IMR-90 (cell line): Measurements from ENCODE around the gene SLC16A1.

Experiments used
- BHLHE40 ChIP-seq: fragments of 150-350 bp; IDR thresholded peaks from 2 replicates; pipeline ENCODE4 v1.6.1; 2016; ENCODE audit warnings: mild to moderate bottlenecking, low read depth, low read length
- CEBPB ChIP-seq: IDR thresholded peaks from 2 replicates; pipeline ENCODE4 v1.6.1; 2012; ENCODE audit warnings: low read depth, low read length, improper control_type of control experiment
- CHD1 ChIP-seq: IDR thresholded peaks from 2 replicates; pipeline ENCODE4 v1.6.1; 2012; ENCODE audit warnings: low read depth, low read length, improper control_type of control experiment
- FOS ChIP-seq: fragments of 150-350 bp; IDR thresholded peaks from 2 replicates; pipeline ENCODE4 v1.6.1; 2016; ENCODE audit warnings: low read depth, low read length
- MXI1 ChIP-seq: IDR thresholded peaks from 2 replicates; pipeline ENCODE4 v1.6.1; 2012; ENCODE audit warnings: low read depth, mild to moderate bottlenecking, low read length, moderate library complexity, borderline replicate concordance
- NFE2L2 ChIP-seq: fragments of 150-350 bp; IDR thresholded peaks from 2 replicates; pipeline ENCODE4 v1.6.1; 2016; ENCODE audit warnings: low read depth, mild to moderate bottlenecking, low read length
- POLR2A ChIP-seq: IDR thresholded peaks from 2 replicates; pipeline ENCODE4 v1.6.1; 2012; ENCODE audit warnings: mild to moderate bottlenecking, low read depth, low read length
- RAD21 ChIP-seq: IDR thresholded peaks from 2 replicates; pipeline ENCODE4 v1.6.1; 2012; ENCODE audit warnings: low read length, improper control_type of control experiment
- RCOR1 ChIP-seq: IDR thresholded peaks from 2 replicates; pipeline ENCODE4 v1.6.1; 2012; ENCODE audit warnings: mild to moderate bottlenecking, low read length, improper control_type of control experiment; ENCODE audit not compliant: insufficient replicate concordance
- RFX5 ChIP-seq: IDR thresholded peaks from 2 replicates; pipeline ENCODE4 v1.8.0; 2012; ENCODE audit warnings: low read depth, mild to moderate bottlenecking, low read length, moderate library complexity
- SMC3 ChIP-seq: fragments of 150-350 bp; IDR thresholded peaks from 2 replicates; pipeline ENCODE4 v1.6.1; 2016; ENCODE audit warnings: low read depth, mild to moderate bottlenecking, antibody characterized with exemption, low read length, moderate library complexity
- TF ChIP-seq, protein P1 (sequence below): conservative IDR thresholded peaks from 2 replicates; pipeline ENCODE4 v1.5.1; 2012; ENCODE audit warnings: mild to moderate bottlenecking, low read depth, low read length, improper control_type of control experiment
- TF ChIP-seq, protein P2 (sequence below): fragments of 150-350 bp; IDR thresholded peaks from 2 replicates; pipeline ENCODE4 v1.6.1; 2017; ENCODE audit warnings: mild to moderate bottlenecking, antibody characterized with exemption, low read length, low read depth
- TF ChIP-seq, protein P3 (sequence below): fragments of 150-350 bp; IDR thresholded peaks from 2 replicates; pipeline ENCODE4 v1.6.1; 2016; ENCODE audit warnings: low read depth, mild to moderate bottlenecking, low read length, moderate library complexity, borderline replicate concordance

DNA sequence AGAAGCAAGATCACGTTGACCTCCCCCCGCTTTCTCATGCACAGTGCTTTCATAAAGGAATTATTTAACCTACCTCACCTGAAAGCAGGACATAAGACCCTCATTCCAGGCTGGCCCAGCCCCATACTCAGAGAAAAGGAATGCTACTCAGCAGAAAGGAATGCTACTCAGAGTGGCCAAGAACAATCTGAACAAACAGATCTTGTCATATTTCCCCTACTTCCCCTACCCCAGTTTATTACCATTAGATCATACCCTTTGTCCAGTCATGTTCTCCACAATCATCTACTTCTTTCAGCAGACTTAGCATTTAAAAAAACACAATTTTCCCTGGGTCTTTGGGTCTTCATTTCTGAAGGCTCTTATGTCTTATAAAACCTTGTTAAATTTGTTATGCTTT, 89.8 kb downstream of the SLC16A1 start:
- TF ChIP-seq POLR2A (no peak), FOS (no peak), MXI1 (no peak), CEBPB (no peak), RAD21 (no peak), RFX5 (no peak), BHLHE40 (no peak), SMC3 (no peak), CHD1 (no peak), RCOR1 (no peak), NFE2L2 (no peak)
- TF ChIP-seq, protein P1, sequence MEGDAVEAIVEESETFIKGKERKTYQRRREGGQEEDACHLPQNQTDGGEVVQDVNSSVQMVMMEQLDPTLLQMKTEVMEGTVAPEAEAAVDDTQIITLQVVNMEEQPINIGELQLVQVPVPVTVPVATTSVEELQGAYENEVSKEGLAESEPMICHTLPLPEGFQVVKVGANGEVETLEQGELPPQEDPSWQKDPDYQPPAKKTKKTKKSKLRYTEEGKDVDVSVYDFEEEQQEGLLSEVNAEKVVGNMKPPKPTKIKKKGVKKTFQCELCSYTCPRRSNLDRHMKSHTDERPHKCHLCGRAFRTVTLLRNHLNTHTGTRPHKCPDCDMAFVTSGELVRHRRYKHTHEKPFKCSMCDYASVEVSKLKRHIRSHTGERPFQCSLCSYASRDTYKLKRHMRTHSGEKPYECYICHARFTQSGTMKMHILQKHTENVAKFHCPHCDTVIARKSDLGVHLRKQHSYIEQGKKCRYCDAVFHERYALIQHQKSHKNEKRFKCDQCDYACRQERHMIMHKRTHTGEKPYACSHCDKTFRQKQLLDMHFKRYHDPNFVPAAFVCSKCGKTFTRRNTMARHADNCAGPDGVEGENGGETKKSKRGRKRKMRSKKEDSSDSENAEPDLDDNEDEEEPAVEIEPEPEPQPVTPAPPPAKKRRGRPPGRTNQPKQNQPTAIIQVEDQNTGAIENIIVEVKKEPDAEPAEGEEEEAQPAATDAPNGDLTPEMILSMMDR = no peak
- TF ChIP-seq, protein P2, sequence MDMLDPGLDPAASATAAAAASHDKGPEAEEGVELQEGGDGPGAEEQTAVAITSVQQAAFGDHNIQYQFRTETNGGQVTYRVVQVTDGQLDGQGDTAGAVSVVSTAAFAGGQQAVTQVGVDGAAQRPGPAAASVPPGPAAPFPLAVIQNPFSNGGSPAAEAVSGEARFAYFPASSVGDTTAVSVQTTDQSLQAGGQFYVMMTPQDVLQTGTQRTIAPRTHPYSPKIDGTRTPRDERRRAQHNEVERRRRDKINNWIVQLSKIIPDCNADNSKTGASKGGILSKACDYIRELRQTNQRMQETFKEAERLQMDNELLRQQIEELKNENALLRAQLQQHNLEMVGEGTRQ = no peak
- TF ChIP-seq, protein P3, sequence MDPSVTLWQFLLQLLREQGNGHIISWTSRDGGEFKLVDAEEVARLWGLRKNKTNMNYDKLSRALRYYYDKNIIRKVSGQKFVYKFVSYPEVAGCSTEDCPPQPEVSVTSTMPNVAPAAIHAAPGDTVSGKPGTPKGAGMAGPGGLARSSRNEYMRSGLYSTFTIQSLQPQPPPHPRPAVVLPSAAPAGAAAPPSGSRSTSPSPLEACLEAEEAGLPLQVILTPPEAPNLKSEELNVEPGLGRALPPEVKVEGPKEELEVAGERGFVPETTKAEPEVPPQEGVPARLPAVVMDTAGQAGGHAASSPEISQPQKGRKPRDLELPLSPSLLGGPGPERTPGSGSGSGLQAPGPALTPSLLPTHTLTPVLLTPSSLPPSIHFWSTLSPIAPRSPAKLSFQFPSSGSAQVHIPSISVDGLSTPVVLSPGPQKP = no peak
